ENCODE data around the gene GOLGA2. TPM values are rescaled to one million over a fixed set of nuclear protein-coding genes. Genes with fewer than 3 reads are reported as not detected.

GOLGA2 gene
- total RNA-seq, 2 experiments from 2014 or later: 72.6 to 72.7 TPM

Small RNAs within 50 kb of the gene (microRNA-seq; reads per million reads assigned to microRNA genes)
- gene MIR199B (18.9 reads per million, percentile 28 among the genes with 10 or more reads in this experiment), gene MIR3154 (not detected)

Other genes starting within 250 kb of the GOLGA2 start
- gene NAIF1, start 208.7 kb downstream of the GOLGA2 start, total RNA-seq: 10 to 100 TPM; 11.8 to 13.2 TPM
- 10 to 100 TPM; 21.2 to 21.8 TPM for gene SLC25A25, start 207.8 kb downstream of the GOLGA2 start, total RNA-seq
- 10 to 100 TPM; 51.8 to 53.2 TPM for gene PTGES2, start 148.3 kb downstream of the GOLGA2 start, total RNA-seq
- not detected for gene LCN2, start 126.6 kb downstream of the GOLGA2 start, total RNA-seq
- gene BBLN, start 115.7 kb downstream of the GOLGA2 start, total RNA-seq: 10 to 100 TPM; 77.6 to 90.9 TPM
- 100 to 1,000 TPM; 149 to 152 TPM for gene CIZ1, start 84.4 kb downstream of the GOLGA2 start, total RNA-seq
- 1 to 10 TPM; 1.2 to 1.4 TPM for gene DNM1, start 72.6 kb downstream of the GOLGA2 start, total RNA-seq
- 10 to 100 TPM; 12.3 to 14.3 TPM for gene SWI5, start 269 bp upstream of the GOLGA2 start, total RNA-seq
- 10 to 100 TPM; 18.7 to 21.0 TPM for gene TRUB2, start 46.4 kb upstream of the GOLGA2 start, total RNA-seq
- 10 to 100 TPM; 34.9 to 35.1 TPM for gene COQ4, start 46.8 kb upstream of the GOLGA2 start, total RNA-seq
- gene SLC27A4, start 64.5 kb upstream of the GOLGA2 start, total RNA-seq: 10 to 100 TPM; 13.6 to 13.9 TPM
- 10 to 100 TPM; 60.7 to 63.4 TPM for gene URM1, start 95.4 kb upstream of the GOLGA2 start, total RNA-seq
- gene CERCAM, start 144.8 kb upstream of the GOLGA2 start, total RNA-seq: 1 to 10 TPM; 3.5 to 3.7 TPM
- gene ODF2, start 180.0 kb upstream of the GOLGA2 start, total RNA-seq: 10 to 100 TPM; 64.9 to 65.0 TPM
- gene GLE1, start 228.7 kb upstream of the GOLGA2 start, total RNA-seq: 10 to 100 TPM; 39.3 to 41.6 TPM